Measurements from ENCODE around the gene BTK. TPM values are rescaled to one million over a fixed set of nuclear protein-coding genes. Genes with fewer than 3 reads are reported as not detected.

Gene BTK
- total RNA-seq, 1 experiment from 2014 or later = 0.37 TPM

GRCh38 chrX:101419489-101419888 lies 33.5 kb upstream of the BTK start:
- H3K79me2 ChIP-seq (ENCODE audit: insufficient read depth, low read length) = no peaks in the 10 kb centered on the region
- BruUV-seq (replicated peaks) = no TSS peak
- H3K4me3 ChIP-seq (replicated peaks in 1 of 2; ENCODE audit: low read depth in 1 of 2, low read length in 2 of 2) = no peak overlapping the region
- no peaks in the 10 kb centered on the region for H3K27me3 ChIP-seq (ENCODE audit: insufficient read depth, low read length)
- H3K9me2 ChIP-seq (ENCODE audit: insufficient read depth) = no peaks in the 10 kb centered on the region
- no peaks in the 10 kb centered on the region for H3K4me1 ChIP-seq (ENCODE audit: control insufficient read depth in 1 of 2, insufficient read depth in 2 of 2, low read length in 2 of 2)
- no peaks in the 10 kb centered on the region for H4K20me1 ChIP-seq (ENCODE audit: insufficient read depth)
- H3K9ac ChIP-seq (ENCODE audit: low read length) = no peak overlapping the region
- TF ChIP-seq POLR2A (IDR thresholded peaks at IDR 0.05; ENCODE audit: borderline replicate concordance, extremely low read depth, insufficient read depth, insufficient read length) = no peak
- no peak for TF ChIP-seq ZBTB33 (IDR thresholded peaks at IDR 0.05; ENCODE audit: extremely low read depth, insufficient replicate concordance, low read length)
- TF ChIP-seq POLR2AphosphoS5 (IDR thresholded peaks at IDR 0.05; ENCODE audit: low read depth, low read length) = no peak
- no peak for TF ChIP-seq EZH2phosphoT487 (IDR thresholded peaks at IDR 0.05; ENCODE audit: borderline replicate concordance)
- TF ChIP-seq RAD21 (IDR thresholded peaks at IDR 0.05; ENCODE audit: low read depth) = no peak
- TF ChIP-seq ZFX (IDR thresholded peaks at IDR 0.05) = no peak
- no peak for TF ChIP-seq ELF1 (IDR thresholded peaks at IDR 0.05; ENCODE audit: borderline replicate concordance, low read depth)
- ATAC-seq (no peak), DNase-seq (ENCODE audit: low read depth, low spot score) (no peak)
- RAD21 ChIA-PET (ENCODE audit: low non-redundant PET in 1 of 2, low total read pairs in 2 of 2, uncharacterized antibody in 2 of 2, unreplicated experiment in 2 of 2) = no interaction called here
- CTCF ChIA-PET = no interaction called here
- H3K4me2 ChIP-seq (ENCODE audit: low read length) = no peak overlapping the region
- H3K9me3 ChIP-seq (ENCODE audit: control insufficient read depth in 1 of 2, insufficient read depth in 1 of 2, low read depth in 1 of 2, low read length in 2 of 2) = no peaks in the 10 kb centered on the region
- no peak overlapping the region for H2AFZ ChIP-seq (ENCODE audit: low read depth, low read length, poor library complexity, severe bottlenecking)
- POLR2A ChIA-PET = no interaction called here
- H3K27ac ChIP-seq (ENCODE audit: low read depth, low read length) = no peak overlapping the region
- 0 out of 4 replicates have a peak, but pooled peaks cover 0 to 2% of the 10 kb centered on the region in 2 experiments for H3K36me3 ChIP-seq (ENCODE audit: control insufficient read depth in 1 of 2, insufficient read depth in 2 of 2, low read length in 2 of 2)
- intact Hi-C loops (cut with micrococcal nuclease) = loop anchor here (5.0 kb wide), 1 partner anchor 178 kb away; no protein-coding TSS in a partner anchor
